Psoas muscle (tissue), 8 donors: ENCODE results near the gene SEC63. TPM values are rescaled to one million over a fixed set of nuclear protein-coding genes. Genes with fewer than 3 reads are reported as not detected.
"Not testable (repeated sequence)": the region's sequence is repeated elsewhere in the genome, so short reads cannot be mapped to it uniquely, and the experiment has no call there.

Source experiments
- ATAC-seq, 4 donors: fragments of 200-7000 bp; cut with Tn5 transposase; one replicate each; pipeline ENCODE4 v1.9.1; 2020; ENCODE audit warnings: moderate library complexity in 3 of 4, mild to moderate bottlenecking in 2 of 4
- DNase-seq, 2 donors: peaks; one replicate each; pipeline ENCODE4 v3.0.0-alpha.2; 2020
- H3K27ac ChIP-seq: fragments of 200-600 bp; one replicate; pipeline ENCODE4 v1.8.0; 2022
- H3K27me3 ChIP-seq, 3 donors: fragments of 200-600 bp in 1 of 3; one replicate each; pipeline versions ENCODE4 v1.6.1 to v1.8.0; 2013 to 2022; ENCODE audit warnings: low read length in 2 of 3, mild to moderate bottlenecking in 2 of 3, moderate library complexity in 1 of 3; ENCODE audit not compliant: insufficient read depth in 3 of 3
- H3K36me3 ChIP-seq, 2 donors: fragments of 200-600 bp in 1 of 2; one replicate each; pipeline versions ENCODE4 v1.6.1 to v1.8.0; 2013 to 2022; ENCODE audit warnings: low read depth in 1 of 2, mild to moderate bottlenecking in 1 of 2, moderate library complexity in 1 of 2; ENCODE audit not compliant: insufficient read depth in 1 of 2
- H3K4me1 ChIP-seq: fragments of 200-600 bp; one replicate; pipeline ENCODE4 v1.8.0; 2022
- H3K4me3 ChIP-seq: fragments of 200-600 bp; one replicate; pipeline ENCODE4 v1.8.0; 2022; ENCODE audit warnings: mild to moderate bottlenecking
- H3K9me3 ChIP-seq: fragments of 200-600 bp; one replicate; pipeline ENCODE4 v1.8.0; 2022
- CTCF ChIP-seq: fragments of 200-600 bp; IDR thresholded peaks from one replicate; pipeline ENCODE4 v1.8.0; 2022; ENCODE audit warnings: antibody characterized with exemption
- WGBS, 3 donors: extraction: QIAGEN DNeasy Blood & Tissue Kit; methylation state at CpG; one replicate each; pipeline versions ENCODE4 v1.1.6 to v1.1.7; 2013; 5-methylcytosine and 5-hydroxymethylcytosine counted together
- intact Hi-C, 2 donors: fragments of 100-400 bp; cut with DNase I; formaldehyde crosslinking; loops; one replicate each; pipeline versions ENCODE4 v1.11.0 to v1.14.2; 2022
- polyA plus RNA-seq, 3 donors: library from polyadenylated mRNA; stranded (reverse); fragments of 200-250 nt; gene quantifications; one replicate each; pipeline ENCODE4 v1.2.3, GENCODE V29; 2013
- total RNA-seq, 4 donors: library from RNA; stranded (reverse); fragmentation: NEBNext Ultra II Directional in 2 of 4; extraction: Animal tissue kit (Norgen Biotek cat#: 25700) in 2 of 4; gene quantifications; one replicate each; pipeline versions ENCODE4 v1.2.1 to v1.2.4, GENCODE V29; 2021 to 2023
- donor health status: healthy with polysubstance abuse.
- donor health status: DM: no; HTN: no; CAD: no; lungs with moderate emphysema.
- donor health status: Bipolar disorder and iron deficiency.
- donor health status: healthy.
- donor health status: DM: yes; HTN: yes; CAD: no.
- donor health status: DM: no; HTN: no; CAD: no.
- donor health status: DM: no; HTN: no; CAD: no.
- donor health status: DM: yes; HTN: yes; CAD: no.

SEC63 gene
- total and polyA plus RNA-seq, 7 donors: 15.1 to 53.8 (median 23.2) TPM

GRCh38 chr6:107877968-107878367 lies 80.0 kb downstream of the SEC63 start:
- Histone ChIP-seq H3K27ac (no peak overlapping the region), H3K9me3 (no peaks in the 10 kb centered on the region), H3K27me3 (no peaks in the 10 kb centered on the region), H3K4me3 (no peak overlapping the region), H3K36me3 (peaks cover 10 to 82% of the 10 kb centered on the region in 2 donors), H3K4me1 (no peaks in the 10 kb centered on the region)
- intact Hi-C loops: no loop called here
- TF ChIP-seq CTCF: no peak
- no peak for DNase-seq
- 97 to 100% (median 98%) methylated on average over 1 of the region's 1 CpG for WGBS, 3 donors
- no peak for ATAC-seq

GRCh38 chr6:107871976-107872375 lies 86.0 kb downstream of the SEC63 start:
- H3K9me3 ChIP-seq: no peaks in the 10 kb centered on the region
- no peak overlapping the region for H3K27ac ChIP-seq
- ATAC-seq (no peak), DNase-seq (no peak)
- intact Hi-C loops: no loop called here
- no peak overlapping the region for H3K4me3 ChIP-seq
- TF ChIP-seq CTCF: no peak
- H3K36me3 ChIP-seq: peaks cover 4 to 57% of the 10 kb centered on the region in 2 donors
- H3K27me3 ChIP-seq: no peaks in the 10 kb centered on the region
- H3K4me1 ChIP-seq: no peaks in the 10 kb centered on the region
- 92 to 100% (median 94%) methylated on average over 2 of the region's 2 CpGs for WGBS, 3 donors

GRCh38 chr6:107871512-107871911 lies 86.5 kb downstream of the SEC63 start:
- peaks cover 4 to 53% of the 10 kb centered on the region in 2 donors for H3K36me3 ChIP-seq
- H3K27ac ChIP-seq, H3K9me3 ChIP-seq, intact Hi-C loops, H3K27me3 ChIP-seq, H3K4me3 ChIP-seq, H3K4me1 ChIP-seq, ATAC-seq, DNase-seq: not testable (repeated sequence)
- 95 to 100% (median 98%) methylated on average over 1 of the region's 1 CpG for WGBS, 3 donors

GRCh38 chr6:107871016-107871415 lies 87.0 kb downstream of the SEC63 start:
- H3K4me1 ChIP-seq: no peaks in the 10 kb centered on the region
- no peak for TF ChIP-seq CTCF
- DNase-seq (no peak), ATAC-seq (no peak)
- peaks cover 4 to 48% of the 10 kb centered on the region in 2 donors for H3K36me3 ChIP-seq
- no peak overlapping the region for H3K27ac ChIP-seq
- WGBS, 3 donors: 94 to 96% (median 95%) methylated on average over 4 of the region's 4 CpGs
- no peak overlapping the region for H3K4me3 ChIP-seq
- H3K9me3 ChIP-seq: no peaks in the 10 kb centered on the region
- intact Hi-C loops: no loop called here
- no peaks in the 10 kb centered on the region for H3K27me3 ChIP-seq

- Histone ChIP-seq H3K4me1 (no peaks in the 10 kb centered on the region), H3K36me3 (peaks cover 4 to 41% of the 10 kb centered on the region in 2 donors), H3K27ac (no peak overlapping the region), H3K27me3 (no peaks in the 10 kb centered on the region), H3K4me3 (no peak overlapping the region), H3K9me3 (no peaks in the 10 kb centered on the region)
- WGBS, 3 donors: 56 to 60% (median 56%) methylated on average over 1 of the region's 1 CpG
- DNase-seq (no peak), ATAC-seq (no peak)
- TF ChIP-seq CTCF: no peak
- intact Hi-C loops: no loop called here
Observed at GRCh38 chr6:107870381-107870780, 87.6 kb downstream of the SEC63 start.
